Measurements from ENCODE around the gene MYO7A. TPM values are rescaled to one million over a fixed set of nuclear protein-coding genes. Genes with fewer than 3 reads are reported as not detected.

MYO7A gene
- total RNA-seq, 2 donors from 2014 or later, result 0.29 to 0.42 TPM

GRCh38 chr11:77208535-77208934 is 80.5 kb downstream of the MYO7A start:
- Mint-ChIP-seq H3K4me3 (no peak overlapping the region), H3K27me3 (ENCODE audit: low read depth) (no peaks in the 10 kb centered on the region), H3K4me1 (ENCODE audit: low read depth) (no peaks in the 10 kb centered on the region), H3K27ac (no peak overlapping the region), H3K36me3 (ENCODE audit: insufficient read depth in 2 of 2) (no peaks in the 10 kb centered on the region), H3K9me3 (no peaks in the 10 kb centered on the region)
- ATAC-seq (replicated peaks in 1 of 2) (no peak), DNase-seq (no peak)

GRCh38 chr11:77209663-77210062 is 81.6 kb downstream of the MYO7A start:
- DNase-seq, result no peak
- Mint-ChIP-seq H3K27ac (no peak overlapping the region), H3K4me3 (no peak overlapping the region), H3K27me3 (ENCODE audit: low read depth) (no peaks in the 10 kb centered on the region), H3K4me1 (ENCODE audit: low read depth) (no peaks in the 10 kb centered on the region), H3K36me3 (ENCODE audit: insufficient read depth in 2 of 2) (no peaks in the 10 kb centered on the region), H3K9me3 (no peaks in the 10 kb centered on the region)
- no peak for ATAC-seq (replicated peaks in 1 of 2)

GRCh38 chr11:77211040-77211451 is 83.0 kb downstream of the MYO7A start:
- H3K27me3 Mint-ChIP-seq (ENCODE audit: low read depth), result no peaks in the 10 kb centered on the region
- no peak overlapping the region for H3K27ac Mint-ChIP-seq
- no peaks in the 10 kb centered on the region for H3K36me3 Mint-ChIP-seq (ENCODE audit: insufficient read depth in 2 of 2)
- H3K9me3 Mint-ChIP-seq, result no peaks in the 10 kb centered on the region
- no peak overlapping the region for H3K4me3 Mint-ChIP-seq
- ATAC-seq (replicated peaks in 1 of 2) (no peak), DNase-seq (no peak)
- no peaks in the 10 kb centered on the region for H3K4me1 Mint-ChIP-seq (ENCODE audit: low read depth)

- no peak for DNase-seq
- Mint-ChIP-seq H3K9me3 (no peaks in the 10 kb centered on the region), H3K36me3 (ENCODE audit: insufficient read depth in 2 of 2) (no peaks in the 10 kb centered on the region), H3K27ac (no peak overlapping the region), H3K27me3 (ENCODE audit: low read depth) (no peaks in the 10 kb centered on the region), H3K4me3 (no peak overlapping the region), H3K4me1 (ENCODE audit: low read depth) (no peaks in the 10 kb centered on the region)
- no peak for ATAC-seq (replicated peaks in 1 of 2)
Measured at GRCh38 chr11:77211594-77212251, 83.7 kb downstream of the MYO7A start.

- Mint-ChIP-seq H3K9me3 (no peaks in the 10 kb centered on the region), H3K4me1 (ENCODE audit: low read depth) (no peaks in the 10 kb centered on the region), H3K27ac (no peak overlapping the region), H3K27me3 (ENCODE audit: low read depth) (no peaks in the 10 kb centered on the region), H3K4me3 (no peak overlapping the region), H3K36me3 (ENCODE audit: insufficient read depth in 2 of 2) (no peaks in the 10 kb centered on the region)
- ATAC-seq (replicated peaks in 1 of 2) (no peak), DNase-seq (no peak)
Measured at GRCh38 chr11:77212314-77213007, 84.4 kb downstream of the MYO7A start.

GRCh38 chr11:77213029-77213579 is 85.1 kb downstream of the MYO7A start:
- H3K27me3 Mint-ChIP-seq (ENCODE audit: low read depth), result no peaks in the 10 kb centered on the region
- ATAC-seq (replicated peaks in 1 of 2) (no peak), DNase-seq (no peak)
- no peaks in the 10 kb centered on the region for H3K4me1 Mint-ChIP-seq (ENCODE audit: low read depth)
- H3K9me3 Mint-ChIP-seq, result no peaks in the 10 kb centered on the region
- H3K4me3 Mint-ChIP-seq, result no peak overlapping the region
- no peaks in the 10 kb centered on the region for H3K36me3 Mint-ChIP-seq (ENCODE audit: insufficient read depth in 2 of 2)
- H3K27ac Mint-ChIP-seq, result no peak overlapping the region

- no peak for DNase-seq
- ATAC-seq (replicated peaks in 1 of 2), result no peak
- Mint-ChIP-seq H3K36me3 (ENCODE audit: insufficient read depth in 2 of 2) (no peaks in the 10 kb centered on the region), H3K4me3 (no peak overlapping the region), H3K9me3 (no peaks in the 10 kb centered on the region), H3K4me1 (ENCODE audit: low read depth) (no peaks in the 10 kb centered on the region), H3K27ac (no peak overlapping the region), H3K27me3 (ENCODE audit: low read depth) (no peaks in the 10 kb centered on the region)
Measured at GRCh38 chr11:77213589-77214428, 85.8 kb downstream of the MYO7A start.

GRCh38 chr11:77214557-77214956 is 86.5 kb downstream of the MYO7A start:
- Mint-ChIP-seq H3K4me3 (no peak overlapping the region), H3K9me3 (no peaks in the 10 kb centered on the region), H3K4me1 (ENCODE audit: low read depth) (no peaks in the 10 kb centered on the region), H3K27ac (no peak overlapping the region), H3K36me3 (ENCODE audit: insufficient read depth in 2 of 2) (no peaks in the 10 kb centered on the region), H3K27me3 (ENCODE audit: low read depth) (peaks cover under 1% of the 10 kb centered on the region)
- ATAC-seq (replicated peaks in 1 of 2) (no peak), DNase-seq (no peak)

- peaks cover 6% of the 10 kb centered on the region for H3K27me3 Mint-ChIP-seq (ENCODE audit: low read depth)
- H3K36me3 Mint-ChIP-seq (ENCODE audit: insufficient read depth in 2 of 2), result no peaks in the 10 kb centered on the region
- no peaks in the 10 kb centered on the region for H3K4me1 Mint-ChIP-seq (ENCODE audit: low read depth)
- no peaks in the 10 kb centered on the region for H3K9me3 Mint-ChIP-seq
- no peak overlapping the region for H3K27ac Mint-ChIP-seq
- no peak overlapping the region for H3K4me3 Mint-ChIP-seq
- ATAC-seq (replicated peaks in 1 of 2), result no peak
- no peak for DNase-seq
Measured at GRCh38 chr11:77215106-77215505, 87.1 kb downstream of the MYO7A start.

GRCh38 chr11:77217156-77217555 is 89.1 kb downstream of the MYO7A start:
- DNase-seq, result no peak
- Mint-ChIP-seq H3K27ac (no peak overlapping the region), H3K36me3 (ENCODE audit: insufficient read depth in 2 of 2) (no peaks in the 10 kb centered on the region), H3K27me3 (ENCODE audit: low read depth) (peaks cover 23% of the 10 kb centered on the region), H3K9me3 (no peaks in the 10 kb centered on the region), H3K4me1 (ENCODE audit: low read depth) (no peaks in the 10 kb centered on the region), H3K4me3 (no peak overlapping the region)
- no peak for ATAC-seq (replicated peaks in 1 of 2)

- Mint-ChIP-seq H3K27me3 (ENCODE audit: low read depth) (peaks cover 37% of the 10 kb centered on the region), H3K27ac (no peak overlapping the region), H3K9me3 (no peaks in the 10 kb centered on the region), H3K4me3 (no peak overlapping the region), H3K36me3 (ENCODE audit: insufficient read depth in 2 of 2) (no peaks in the 10 kb centered on the region), H3K4me1 (ENCODE audit: low read depth) (no peaks in the 10 kb centered on the region)
- DNase-seq (no peak), ATAC-seq (replicated peaks in 1 of 2) (no peak)
Measured at GRCh38 chr11:77223797-77224196, 95.8 kb downstream of the MYO7A start.

GRCh38 chr11:77230878-77231605 is 103.0 kb downstream of the MYO7A start:
- H3K27me3 Mint-ChIP-seq (ENCODE audit: low read depth), result peaks cover 5% of the 10 kb centered on the region
- no peak overlapping the region for H3K27ac Mint-ChIP-seq
- no peak for ATAC-seq (replicated peaks in 1 of 2)
- no peak for DNase-seq
- H3K4me3 Mint-ChIP-seq, result no peak overlapping the region
- H3K36me3 Mint-ChIP-seq (ENCODE audit: insufficient read depth in 2 of 2), result no peaks in the 10 kb centered on the region
- no peaks in the 10 kb centered on the region for H3K4me1 Mint-ChIP-seq (ENCODE audit: low read depth)
- no peaks in the 10 kb centered on the region for H3K9me3 Mint-ChIP-seq
